Hematopoietic multipotent progenitor cell treated with erythropoietin and hydrocortisone succinate and interleukin-3 and kit ligand, for 15 days (in vitro differentiated cells): ENCODE results near the gene KIF4A.
"Not testable (repeated sequence)": the region's sequence is repeated elsewhere in the genome, so short reads cannot be mapped to it uniquely, and the experiment has no call there.

ENCODE experiments used
- DNase-seq: peaks from one replicate; pipeline ENCODE4 v3.0.0-alpha.2; 2015; ENCODE audit warnings: low spot score

KIF4A gene

GRCh38 chrX:70289793-70290770 is at the start of gene KIF4A, which contains the start of gene PDZD11:
Gene KIF4A, plus strand, starts transcription at chrX:70290104. Its CDS starts 355 bp downstream, at chrX:70290459.
Gene PDZD11, minus strand, starts transcription at chrX:70289927. Its CDS starts 586 bp downstream, at chrX:70289341.
- DNase-seq, result peak; percentile 78

- no peak for DNase-seq
These were observed 49.2 kb upstream of the KIF4A start for GRCh38 chrX:70240751-70241150.

- no peak for DNase-seq
These were observed 48.4 kb upstream of the KIF4A start for GRCh38 chrX:70241501-70241900.

GRCh38 chrX:70243601-70244000 is 46.3 kb upstream of the KIF4A start:
- DNase-seq, result not testable (repeated sequence)

GRCh38 chrX:70244881-70245280 is 45.0 kb upstream of the KIF4A start:
- no peak for DNase-seq

GRCh38 chrX:70247252-70247651 is 42.7 kb upstream of the KIF4A start:
- DNase-seq, result no peak

GRCh38 chrX:70252491-70252890 is 37.4 kb upstream of the KIF4A start:
- peak; percentile 17 for DNase-seq

- no peak for DNase-seq
These were observed 36.4 kb upstream of the KIF4A start for GRCh38 chrX:70253377-70254062.

- DNase-seq, result no peak
These were observed 35.9 kb upstream of the KIF4A start for GRCh38 chrX:70254063-70254400.

- DNase-seq, result no peak
These were observed 35.0 kb upstream of the KIF4A start for GRCh38 chrX:70254909-70255308.

GRCh38 chrX:70255452-70255851 is 34.5 kb upstream of the KIF4A start:
- no peak for DNase-seq

GRCh38 chrX:70257423-70258288 is 32.2 kb upstream of the KIF4A start:
- no peak for DNase-seq

GRCh38 chrX:70260104-70260503 is 29.8 kb upstream of the KIF4A start, which contains the start of gene P2RY4:
Gene P2RY4, minus strand, starts transcription at chrX:70260204. Its CDS starts 580 bp downstream, at chrX:70259624.
- no peak for DNase-seq

- DNase-seq, result peak; percentile 12
These were observed 26.8 kb upstream of the KIF4A start for GRCh38 chrX:70262952-70263567.

- no peak for DNase-seq
These were observed 25.1 kb upstream of the KIF4A start for GRCh38 chrX:70264784-70265183.

GRCh38 chrX:70268034-70268433 is 21.9 kb upstream of the KIF4A start, which contains the start of gene ARR3:
Gene ARR3, plus strand, starts transcription at chrX:70268334. Its CDS starts 1,052 bp downstream, at chrX:70269386.
- no peak for DNase-seq

GRCh38 chrX:70274029-70274428 is 15.9 kb upstream of the KIF4A start:
- DNase-seq, result not testable (repeated sequence)

GRCh38 chrX:70279081-70279480 is 10.8 kb upstream of the KIF4A start:
- no peak for DNase-seq

- no peak for DNase-seq
These were observed 9.3 kb upstream of the KIF4A start for GRCh38 chrX:70280573-70280972.

GRCh38 chrX:70281951-70282350 is 8.0 kb upstream of the KIF4A start, which contains the start of gene RAB41:
Gene RAB41, plus strand, starts transcription at chrX:70282172. Its CDS starts 46 bp downstream, at chrX:70282218.
- DNase-seq, result no peak

- no peak for DNase-seq
These were observed 624 bp upstream of the KIF4A start for GRCh38 chrX:70289168-70289792.
